Heart left ventricle (tissue), 16 donors: ENCODE results near the gene MRI1. TPM values are rescaled to one million over a fixed set of nuclear protein-coding genes. Genes with fewer than 3 reads are reported as not detected.

Experiments used
- ATAC-seq, 4 donors: fragments of 200-7000 bp; cut with Tn5 transposase; one replicate each; pipeline ENCODE4 v1.9.1; 2020 to 2022; ENCODE audit warnings: moderate library complexity in 4 of 4, mild to moderate bottlenecking in 3 of 4, moderate number of reproducible peaks in 1 of 4
- DNase-seq, 5 donors: peaks; one replicate each; pipeline ENCODE4 v3.0.0-alpha.2; 2020
- H3K27ac ChIP-seq, 12 donors: fragments of 200-600 bp; sonication (generic) in 4 of 12; one replicate each; pipeline versions ENCODE4 v1.5.0 to v1.8.0; 2016 to 2022; ENCODE audit warnings: mild to moderate bottlenecking in 2 of 12
- H3K27me3 ChIP-seq, 9 donors: fragments of 200-600 bp; sonication (generic) in 2 of 9; one replicate each; pipeline versions ENCODE4 v1.5.1 to v1.8.0; 2016 to 2022; ENCODE audit warnings: mild to moderate bottlenecking in 3 of 9
- H3K36me3 ChIP-seq, 9 donors: fragments of 200-600 bp; sonication (generic) in 2 of 9; one replicate each; pipeline versions ENCODE4 v1.5.0 to v1.8.0; 2018 to 2022; ENCODE audit warnings: mild to moderate bottlenecking in 2 of 9
- H3K4me1 ChIP-seq, 12 donors: fragments of 200-600 bp; sonication (generic) in 4 of 12; one replicate each; pipeline versions ENCODE4 v1.5.0 to v1.8.0; 2016 to 2022; ENCODE audit warnings: mild to moderate bottlenecking in 3 of 12
- H3K4me3 ChIP-seq, 12 donors: fragments of 200-600 bp; sonication (generic) in 4 of 12; one replicate each; pipeline versions ENCODE4 v1.5.0 to v1.8.0; 2017 to 2022; ENCODE audit warnings: mild to moderate bottlenecking in 9 of 12, moderate library complexity in 4 of 12
- H3K9me3 ChIP-seq, 12 donors: fragments of 200-600 bp; sonication (generic) in 4 of 12; one replicate each; pipeline versions ENCODE4 v1.5.0 to v1.8.0; 2016 to 2022; ENCODE audit warnings: mild to moderate bottlenecking in 1 of 12
- POLR2A ChIP-seq, 2 donors: fragments of 450-650 bp; IDR thresholded peaks; one replicate each; pipeline ENCODE4 v1.6.1; 2017; ENCODE audit warnings: antibody characterized with exemption in 2 of 2, mild to moderate bottlenecking in 2 of 2, moderate library complexity in 2 of 2
- WGBS, 4 donors: extraction: QIAGEN DNeasy Blood & Tissue Kit in 2 of 4; methylation state at CpG; one replicate each; pipeline versions ENCODE4 v1.1.5 to v1.1.7; 2013 to 2018; 5-methylcytosine and 5-hydroxymethylcytosine counted together
- intact Hi-C, 10 donors: fragments of 100-400 bp; cut with DNase I; formaldehyde crosslinking; loops; one replicate each; pipeline versions ENCODE4 v1.11.1 to v1.14.2; 2022
- polyA plus RNA-seq, 2 donors: library from polyadenylated mRNA; stranded (reverse); fragments of 200-250 nt; gene quantifications; one replicate each; pipeline ENCODE4 v1.2.3, GENCODE V29; 2013
- total RNA-seq, 9 donors: library from RNA; depleted of rRNA in 2 of 9; stranded (reverse); fragments of >200 nt in 2 of 9; fragmentation: NEBNext Ultra II Directional in 3 of 9; extraction: Animal tissue kit (Norgen Biotek cat#: 25700) in 3 of 9; gene quantifications; one replicate each; pipeline versions ENCODE4 v1.1.0 to v1.2.4, GENCODE V29; 2016 to 2023
- TF ChIP-seq, protein P1 (sequence below), 12 donors: fragments of 200-600 bp; sonication (generic) in 4 of 12; IDR thresholded peaks; one replicate each; pipeline versions ENCODE4 v1.5.0 to v1.8.0; 2018 to 2022; ENCODE audit warnings: antibody characterized with exemption in 12 of 12, mild to moderate bottlenecking in 5 of 12
- donor health status: ischemic (EF 13 %, LVEDD 7.1; RV severe dilation, severe dysfunction).
- donor health status: healthy with polysubstance abuse.
- donor health status: DM: no; HTN: yes; CAD: no.
- donor health status: DM: no; HTN: no; CAD: no.
- donor health status: ischemic (EF 25% LVEDD 6.9; RV normal size, moderate dysfunction).
- donor health status: ischemic (EF 25% LVEDD 5.7; RV mildly dilated, moderate dysfunction).
- donor health status: healthy.
- donor health status: DM: yes; HTN: yes; CAD: no.
- donor health status: ischemic (EF 35%, LVEDD 5.7; RV mildly dilated, moderate dysfunction).
- donor health status: nonischemic (EF 11% LVEDD 7.7; RV severe dilation, severe dysfunction).
- donor health status: DM: yes; HTN: yes; CAD: no.
- donor health status: PGD.
- donor health status: ischemic (EF 29% LVEDD 5.4; RV normal size, mild dysfunction).
- donor health status: nonischemic (EF 23%, LVEDD 6.1; RV moderate dilation, normal function).

MRI1 gene
- total and polyA plus RNA-seq, 11 donors: 9.0 to 36.9 (median 15.6) TPM

- no peak for DNase-seq
- no peak overlapping the region for H3K27ac ChIP-seq
- no peak for ATAC-seq
- intact Hi-C loops: loop anchor here in 1 of 10 donors (5.0 kb wide), 1 partner anchor 56 kb away; no protein-coding TSS in a partner anchor
- peaks cover 0 to 46% (median 22%) of the 10 kb centered on the region in 9 donors for H3K36me3 ChIP-seq
- H3K27me3 ChIP-seq: no peaks in the 10 kb centered on the region
- WGBS, 4 donors: 95 to 98% (median 96%) methylated on average over 3 of the region's 3 CpGs
- TF ChIP-seq POLR2A (IDR thresholded peaks at IDR 0.05): no peak
- TF ChIP-seq, protein P1, sequence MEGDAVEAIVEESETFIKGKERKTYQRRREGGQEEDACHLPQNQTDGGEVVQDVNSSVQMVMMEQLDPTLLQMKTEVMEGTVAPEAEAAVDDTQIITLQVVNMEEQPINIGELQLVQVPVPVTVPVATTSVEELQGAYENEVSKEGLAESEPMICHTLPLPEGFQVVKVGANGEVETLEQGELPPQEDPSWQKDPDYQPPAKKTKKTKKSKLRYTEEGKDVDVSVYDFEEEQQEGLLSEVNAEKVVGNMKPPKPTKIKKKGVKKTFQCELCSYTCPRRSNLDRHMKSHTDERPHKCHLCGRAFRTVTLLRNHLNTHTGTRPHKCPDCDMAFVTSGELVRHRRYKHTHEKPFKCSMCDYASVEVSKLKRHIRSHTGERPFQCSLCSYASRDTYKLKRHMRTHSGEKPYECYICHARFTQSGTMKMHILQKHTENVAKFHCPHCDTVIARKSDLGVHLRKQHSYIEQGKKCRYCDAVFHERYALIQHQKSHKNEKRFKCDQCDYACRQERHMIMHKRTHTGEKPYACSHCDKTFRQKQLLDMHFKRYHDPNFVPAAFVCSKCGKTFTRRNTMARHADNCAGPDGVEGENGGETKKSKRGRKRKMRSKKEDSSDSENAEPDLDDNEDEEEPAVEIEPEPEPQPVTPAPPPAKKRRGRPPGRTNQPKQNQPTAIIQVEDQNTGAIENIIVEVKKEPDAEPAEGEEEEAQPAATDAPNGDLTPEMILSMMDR (IDR thresholded peaks at IDR 0.05): no peak
- H3K4me1 ChIP-seq: peaks cover 0 to 3% (median 0%) of the 10 kb centered on the region in 12 donors
- H3K4me3 ChIP-seq: no peak overlapping the region
- H3K9me3 ChIP-seq: no peaks in the 10 kb centered on the region
Observed at GRCh38 chr19:13806728-13807127, 42.4 kb downstream of the MRI1 start.

DNA sequence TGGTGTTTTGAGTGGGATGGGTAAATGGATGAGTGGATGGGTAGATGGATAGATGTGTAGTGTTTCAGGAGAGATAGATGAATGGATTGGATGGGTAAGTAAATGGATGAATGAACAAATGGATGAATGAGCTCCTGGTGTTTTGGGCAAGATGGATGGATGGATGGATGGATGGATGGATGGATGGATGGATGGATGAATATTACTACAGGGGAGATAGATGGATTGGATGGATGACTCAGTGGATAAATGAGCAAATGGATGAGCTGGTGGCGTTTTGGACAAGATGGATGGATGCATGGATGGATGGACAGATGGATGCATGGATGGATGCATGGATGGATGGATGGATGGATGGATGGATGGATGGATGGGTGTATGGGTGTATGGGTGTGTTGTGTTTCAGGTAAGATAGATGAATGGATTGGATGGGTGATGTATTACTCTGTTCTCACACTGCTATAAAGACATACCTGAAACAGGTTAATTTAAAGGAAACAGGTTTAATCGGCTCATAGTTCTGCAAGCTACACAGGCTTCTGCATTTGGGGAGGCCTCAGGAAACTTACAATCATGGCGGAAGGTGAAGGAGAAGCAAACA lies 43.2 kb downstream of the MRI1 start:
- TF ChIP-seq, protein P1 (IDR thresholded peaks at IDR 0.05): no peak
- TF ChIP-seq POLR2A (IDR thresholded peaks at IDR 0.05): no peak
- no peaks in the 10 kb centered on the region for H3K27me3 ChIP-seq
- no peak overlapping the region for H3K27ac ChIP-seq
- WGBS, 4 donors: 97 to 99% (median 97%) methylated on average over 3 of the region's 3 CpGs
- no peak overlapping the region for H3K4me3 ChIP-seq
- no peak for ATAC-seq
- intact Hi-C loops: loop anchor here in 1 of 10 donors (5.0 kb wide), 1 partner anchor 55 kb away; no protein-coding TSS in a partner anchor
- H3K4me1 ChIP-seq: peaks cover 0 to 3% (median 0%) of the 10 kb centered on the region in 12 donors
- H3K9me3 ChIP-seq: no peaks in the 10 kb centered on the region
- no peak for DNase-seq
- H3K36me3 ChIP-seq: peaks cover 0 to 44% (median 22%) of the 10 kb centered on the region in 9 donors

DNA sequence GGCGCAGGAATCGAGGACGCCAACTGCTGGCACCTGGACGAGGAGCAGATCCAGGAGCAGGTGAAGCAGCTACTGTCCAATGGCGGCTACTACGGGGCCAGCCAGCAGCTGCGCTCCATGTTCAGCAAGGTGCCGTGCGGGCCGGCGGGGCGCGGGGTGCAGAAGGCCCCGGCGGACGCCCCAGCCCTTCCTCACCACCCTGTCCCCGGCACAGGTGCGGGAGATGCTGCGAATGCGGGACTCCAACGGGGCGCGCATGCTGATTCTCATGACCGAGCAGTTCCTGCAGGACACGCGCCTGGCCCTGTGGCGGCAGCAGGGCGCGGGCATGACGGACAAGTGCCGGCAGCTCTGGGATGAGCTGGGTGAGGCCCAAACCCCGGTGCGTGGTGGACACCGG lies 44.5 kb downstream of the MRI1 start:
- intact Hi-C loops: loop anchor here in 1 of 10 donors (5.0 kb wide), 1 partner anchor 53 kb away; no protein-coding TSS in a partner anchor
- TF ChIP-seq, protein P1 (IDR thresholded peaks at IDR 0.05): no peak
- no peak for TF ChIP-seq POLR2A (IDR thresholded peaks at IDR 0.05)
- ATAC-seq (peak in 1 of 4 donors; percentile 9), DNase-seq (no peak)
- Histone ChIP-seq H3K27me3 (no peaks in the 10 kb centered on the region), H3K4me1 (peaks cover 0 to 3% (median 0%) of the 10 kb centered on the region in 12 donors), H3K9me3 (no peaks in the 10 kb centered on the region), H3K36me3 (peaks cover 0 to 54% (median 27%) of the 10 kb centered on the region in 9 donors), H3K4me3 (no peak overlapping the region), H3K27ac (no peak overlapping the region)
- WGBS, 4 donors: 96 to 97% (median 96%) methylated on average over 20 to 34 of the region's 34 CpGs

DNA sequence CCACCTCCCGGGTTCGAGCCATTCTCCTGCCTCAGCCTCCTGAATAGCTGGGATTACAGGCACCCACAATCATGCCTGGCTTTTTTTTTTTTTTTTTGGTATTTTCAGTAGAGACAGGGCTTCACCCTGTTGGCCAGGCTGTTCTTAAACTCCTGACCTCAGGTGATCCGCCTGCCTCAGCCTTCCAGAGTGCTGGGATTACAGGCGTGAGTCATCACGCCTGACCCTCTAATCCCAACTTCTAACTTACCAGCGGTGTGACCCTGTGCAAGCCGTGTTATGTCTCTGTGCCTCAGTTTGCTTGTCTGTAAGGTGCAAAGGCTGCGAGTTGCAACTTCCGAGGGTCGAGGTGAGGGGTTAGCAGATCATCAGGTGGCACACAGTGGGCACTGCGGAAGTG lies 48.2 kb downstream of the MRI1 start:
- H3K4me1 ChIP-seq: peaks cover 0 to 3% (median 0%) of the 10 kb centered on the region in 12 donors
- WGBS, 4 donors: 92 to 96% (median 95%) methylated on average over 11 of the region's 11 CpGs
- H3K4me3 ChIP-seq: no peak overlapping the region
- ATAC-seq (no peak), DNase-seq (no peak)
- no peak overlapping the region for H3K27ac ChIP-seq
- no peaks in the 10 kb centered on the region for H3K27me3 ChIP-seq
- no peaks in the 10 kb centered on the region for H3K9me3 ChIP-seq
- intact Hi-C loops: no loop called here
- H3K36me3 ChIP-seq: peaks cover 0 to 65% (median 32%) of the 10 kb centered on the region in 9 donors
- TF ChIP-seq, protein P1 (IDR thresholded peaks at IDR 0.05): no peak
- no peak for TF ChIP-seq POLR2A (IDR thresholded peaks at IDR 0.05)
